GM18907 (cell line): Measurements from ENCODE around the gene LNPEP.

ENCODE experiments used
- ATAC-seq: cut with Tn5 transposase; IDR thresholded peaks from one replicate; pipeline ENCODE4 v1.9.1; 2021; ENCODE audit warnings: mild to moderate bottlenecking, moderate library complexity; ENCODE audit not compliant: unreplicated experiment

The LNPEP gene

GRCh38 chr5:96994493-96994892 is 58.6 kb downstream of the LNPEP start:
- no peak for ATAC-seq

- ATAC-seq, result no peak
Measured at GRCh38 chr5:96995419-96995818, 59.5 kb downstream of the LNPEP start.

GRCh38 chr5:96997265-96997859 is 61.5 kb downstream of the LNPEP start:
- ATAC-seq, result peak; percentile 74

- ATAC-seq, result no peak
Measured at GRCh38 chr5:96999856-97000255, 64.0 kb downstream of the LNPEP start.

DNA sequence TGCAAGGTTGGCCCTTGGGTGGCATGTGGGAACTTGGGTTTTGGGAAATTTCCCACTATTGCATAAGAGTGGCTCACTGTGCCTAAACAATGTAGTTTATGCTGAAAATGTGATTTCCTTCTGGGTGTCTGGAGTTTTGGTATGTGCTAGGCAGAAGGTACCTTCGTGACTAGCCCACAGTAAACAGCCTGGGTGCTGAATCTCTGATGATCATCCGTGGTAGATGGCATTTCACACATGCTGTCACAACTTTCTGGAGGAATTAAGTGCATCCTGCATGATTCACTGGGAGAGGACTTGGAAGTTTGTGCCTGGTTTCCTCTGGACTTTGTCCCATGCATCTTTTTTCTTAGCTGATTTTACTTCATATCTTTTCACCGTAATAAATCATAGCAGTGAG is 64.5 kb downstream of the LNPEP start:
- ATAC-seq, result no peak

DNA sequence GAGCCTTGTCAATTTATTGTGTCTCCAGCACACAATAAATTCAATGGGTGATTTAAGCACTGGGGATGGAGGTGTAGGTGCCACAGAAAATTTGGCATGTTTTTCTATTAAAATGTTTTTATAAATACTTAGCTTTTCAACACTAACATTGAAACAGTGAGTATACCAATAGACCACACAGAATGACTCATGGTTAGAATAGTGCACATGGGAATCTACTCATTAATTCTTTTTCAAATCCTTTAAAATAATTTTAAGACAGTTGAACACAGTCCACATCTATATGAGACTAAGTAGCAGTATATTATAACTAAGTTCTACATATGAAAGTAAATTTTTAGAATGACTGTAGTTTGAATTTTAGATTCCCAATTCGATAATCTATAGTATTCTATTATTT is 67.1 kb downstream of the LNPEP start:
- no peak for ATAC-seq

- ATAC-seq, result no peak
Measured at GRCh38 chr5:97004423-97005060, 68.7 kb downstream of the LNPEP start.

GRCh38 chr5:97006454-97007060 is 70.7 kb downstream of the LNPEP start:
- no peak for ATAC-seq

GRCh38 chr5:97009212-97009898 is 73.5 kb downstream of the LNPEP start:
- ATAC-seq, result peak; percentile 50

DNA sequence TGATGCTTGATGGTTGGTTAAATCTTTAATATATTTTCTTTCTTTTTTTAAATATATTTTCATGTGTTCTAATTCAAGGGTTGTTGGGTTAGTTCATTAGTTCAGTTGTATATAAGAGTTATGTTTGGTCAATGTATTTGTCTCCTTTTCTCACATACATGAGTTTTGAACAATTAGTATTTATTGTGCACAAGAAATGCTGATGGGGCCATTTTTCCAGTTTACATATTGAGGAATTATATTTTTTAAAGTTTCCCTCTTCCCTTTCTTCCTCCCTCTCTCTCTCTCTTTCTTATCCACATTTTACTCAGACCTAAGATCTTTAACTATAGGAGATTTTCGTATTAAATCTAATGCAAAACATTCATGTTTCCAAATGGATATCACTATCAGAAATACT is 74.0 kb downstream of the LNPEP start:
- no peak for ATAC-seq

DNA sequence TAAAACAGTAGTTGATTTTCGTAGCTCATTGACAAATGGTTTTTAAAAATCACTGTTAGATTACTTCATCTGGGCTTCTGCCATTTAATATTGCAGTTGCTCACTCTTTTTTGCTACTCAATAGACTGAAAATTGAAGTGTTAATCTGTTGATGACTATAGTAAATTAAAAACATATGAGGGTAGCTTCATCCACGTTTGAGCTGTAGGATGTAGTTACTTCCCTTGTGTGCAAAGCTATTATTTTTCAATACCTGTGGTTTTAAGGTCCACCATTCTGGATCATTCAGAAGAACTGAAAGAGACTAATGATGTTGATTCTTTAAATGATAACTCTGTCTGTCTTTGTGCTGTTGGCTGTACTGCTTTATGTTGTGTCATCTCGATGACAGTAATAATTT is 74.7 kb downstream of the LNPEP start:
- no peak for ATAC-seq

- no peak for ATAC-seq
Measured at GRCh38 chr5:97011567-97011966, 75.7 kb downstream of the LNPEP start.

- no peak for ATAC-seq
Measured at GRCh38 chr5:97019435-97020117, 83.7 kb downstream of the LNPEP start.

DNA sequence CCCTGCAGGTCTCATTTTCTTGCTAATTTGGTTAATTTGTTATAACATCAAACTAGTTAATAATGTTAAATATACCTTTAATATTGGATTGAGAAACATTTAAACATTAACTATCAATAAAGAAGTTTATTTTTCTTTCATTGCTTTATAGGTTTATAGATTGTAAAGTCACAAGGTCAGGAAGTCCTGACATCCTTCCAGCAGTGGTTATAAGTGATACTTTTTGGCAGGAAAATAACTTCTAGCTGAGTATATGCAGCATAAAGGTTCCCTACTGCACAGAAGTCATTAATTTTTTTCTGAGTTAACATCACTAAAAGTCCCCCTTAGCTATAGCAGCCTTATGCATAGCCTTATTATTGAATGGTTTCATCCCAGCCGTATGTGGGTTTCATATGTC is 85.5 kb downstream of the LNPEP start:
- no peak for ATAC-seq

GRCh38 chr5:97022898-97023297 is 87.0 kb downstream of the LNPEP start:
- peak; percentile 50 for ATAC-seq

DNA sequence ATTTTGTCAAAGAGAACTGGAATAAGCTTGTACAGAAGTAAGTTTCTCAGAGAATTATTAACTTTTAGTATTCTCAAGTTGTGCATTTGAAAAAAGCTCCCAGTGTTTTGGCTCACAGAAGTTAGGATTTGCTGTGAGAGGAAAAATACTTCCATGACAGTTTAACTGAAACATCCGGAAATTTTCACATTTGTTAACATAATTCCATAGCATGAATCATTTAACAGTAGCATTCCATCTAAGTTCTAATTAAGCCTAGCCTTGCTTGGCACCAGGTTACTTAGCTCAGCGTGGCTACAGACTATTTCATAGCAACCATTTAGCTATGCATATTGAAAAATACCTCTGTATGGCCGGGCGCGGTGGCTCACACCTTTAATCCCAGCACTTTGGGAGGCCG is 90.8 kb downstream of the LNPEP start:
- no peak for ATAC-seq

DNA sequence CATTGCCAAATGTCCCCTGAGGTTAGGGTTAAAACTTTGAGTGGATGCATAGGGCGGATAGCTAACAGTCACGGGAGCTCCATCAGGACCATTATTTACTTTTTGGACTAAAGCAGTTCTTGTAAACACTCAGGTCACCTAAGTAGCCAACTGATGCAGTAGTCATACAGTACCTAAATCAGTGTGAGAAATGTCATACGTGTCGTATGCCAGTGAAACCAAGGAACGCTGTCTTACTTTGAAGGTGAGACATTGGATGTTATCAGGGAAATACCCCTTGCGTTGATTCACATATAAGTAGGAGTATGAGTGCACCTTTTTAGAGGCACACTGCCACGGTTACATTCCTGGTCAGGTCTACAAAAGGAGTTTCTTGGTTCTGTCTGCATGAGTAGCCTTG is 101.9 kb downstream of the LNPEP start:
- no peak for ATAC-seq

DNA sequence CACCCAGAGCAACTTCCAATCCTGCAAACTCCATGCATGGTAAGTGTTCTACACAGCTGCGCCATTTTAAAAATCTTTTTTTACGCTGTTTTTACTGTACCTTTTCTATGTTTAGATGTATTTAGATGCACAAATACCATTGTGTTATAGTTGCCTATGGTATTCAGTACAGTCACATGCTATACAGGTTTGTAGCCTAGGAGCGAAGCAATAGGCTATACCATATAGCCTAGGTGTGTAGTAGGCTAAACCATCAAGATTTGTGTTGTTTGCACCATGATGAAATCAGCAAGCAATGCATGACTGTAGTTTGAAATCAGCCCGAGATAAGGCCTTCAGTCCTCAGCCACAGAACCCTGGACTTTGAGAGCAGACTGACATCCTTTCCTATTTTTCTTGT is 105.4 kb downstream of the LNPEP start:
- ATAC-seq, result no peak

DNA sequence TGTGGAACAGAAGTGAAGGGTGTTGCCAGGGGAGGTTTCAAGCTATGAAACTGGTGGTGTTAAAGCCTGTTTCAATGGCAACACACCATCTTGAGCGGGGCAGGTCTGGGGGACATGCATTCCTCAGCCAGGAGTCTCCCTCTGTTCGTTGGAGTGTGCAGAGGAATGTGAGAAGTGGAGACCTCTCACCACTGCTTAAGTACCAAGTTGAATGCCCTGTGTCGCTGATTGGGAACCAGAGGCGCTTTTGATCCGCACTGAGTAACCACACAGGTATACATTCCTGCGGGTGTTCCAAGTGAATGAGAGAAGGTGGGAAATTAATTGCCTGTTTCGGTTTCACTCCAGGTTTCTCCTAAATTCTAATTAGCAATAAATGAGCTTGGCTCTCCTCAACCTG is 107.1 kb downstream of the LNPEP start:
- no peak for ATAC-seq

GRCh38 chr5:97043511-97043910 is 107.6 kb downstream of the LNPEP start:
- ATAC-seq, result no peak

GRCh38 chr5:97044052-97044451 is 108.2 kb downstream of the LNPEP start:
- ATAC-seq, result no peak
